ENCODE results near the gene ARL15. TPM values are rescaled to one million over a fixed set of nuclear protein-coding genes. Genes with fewer than 3 reads are reported as not detected.

The ARL15 gene
- total and polyA plus RNA-seq, 4 donors, result 5.0 to 24.8 (median 13.3) TPM

- Histone ChIP-seq H3K36me3 (ENCODE audit: control insufficient read depth in 4 of 4, insufficient read depth in 3 of 4, low read depth in 1 of 4, low read length in 3 of 4) (no peaks in the 10 kb centered on the region), H3K9me3 (ENCODE audit: control insufficient read depth in 4 of 4, low read length in 3 of 4) (no peaks in the 10 kb centered on the region), H3K27me3 (ENCODE audit: control insufficient read depth in 4 of 4, insufficient read depth in 4 of 4, low read length in 3 of 4) (no peaks in the 10 kb centered on the region), H3K9ac (ENCODE audit: low read depth in 1 of 2, low read length in 2 of 2) (no peak overlapping the region), H3K4me3 (ENCODE audit: low read depth in 1 of 3, low read length in 3 of 3) (no peak overlapping the region), H3K27ac (ENCODE audit: low read depth in 1 of 2, low read length in 2 of 2) (no peak overlapping the region), H3K4me1 (ENCODE audit: control insufficient read depth in 4 of 4, insufficient read depth in 4 of 4, low read length in 3 of 4) (no peaks in the 10 kb centered on the region)
- no peak for TF ChIP-seq RXRA (IDR thresholded peaks at IDR 0.05)
- no peak for TF ChIP-seq FOXA2 (IDR thresholded peaks at IDR 0.05)
- TF ChIP-seq ZBTB33 (IDR thresholded peaks at IDR 0.05), result no peak
- no peak for TF ChIP-seq GABPA (IDR thresholded peaks at IDR 0.05 in 1 of 2, conservative IDR thresholded peaks at IDR 0.05 in 1 of 2)
- TF ChIP-seq TAF1 (conservative IDR thresholded peaks at IDR 0.05), result no peak
- TF ChIP-seq HNF4G (IDR thresholded peaks at IDR 0.05), result no peak
- no peak for TF ChIP-seq HNF4A (conservative IDR thresholded peaks at IDR 0.05)
- no peak for TF ChIP-seq EGR1 (IDR thresholded peaks at IDR 0.05; ENCODE audit: low read depth in 2 of 2)
- TF ChIP-seq NR2F2 (IDR thresholded peaks at IDR 0.05), result no peak
- TF ChIP-seq REST (IDR thresholded peaks at IDR 0.05), result no peak
- TF ChIP-seq MAX (IDR thresholded peaks at IDR 0.05), result no peak
- no peak for TF ChIP-seq RAD21 (IDR thresholded peaks at IDR 0.05)
- no peak for TF ChIP-seq YY1 (IDR thresholded peaks at IDR 0.05)
- no peak for TF ChIP-seq FOXA1 (IDR thresholded peaks at IDR 0.05)
- TF ChIP-seq SP1 (IDR thresholded peaks at IDR 0.05), result no peak
- WGBS, result 97% methylated on average over 5 of the region's 5 CpGs
- no peak for DNase-seq (ENCODE audit: low spot score)
These were observed 324.6 kb downstream of the ARL15 start for GRCh38 chr5:53985796-53986195.

- DNase-seq (ENCODE audit: low spot score), result no peak
- no peak overlapping the region for H3K4me3 ChIP-seq (ENCODE audit: low read depth in 1 of 3, low read length in 3 of 3)
- H3K9ac ChIP-seq (ENCODE audit: low read depth in 1 of 2, low read length in 2 of 2), result no peak overlapping the region
- H3K9me3 ChIP-seq (ENCODE audit: control insufficient read depth in 4 of 4, low read length in 3 of 4), result no peaks in the 10 kb centered on the region
- WGBS, result 100% methylated on average over 1 of the region's 1 CpG
- H3K36me3 ChIP-seq (ENCODE audit: control insufficient read depth in 4 of 4, insufficient read depth in 3 of 4, low read depth in 1 of 4, low read length in 3 of 4), result no peaks in the 10 kb centered on the region
- H3K4me1 ChIP-seq (ENCODE audit: control insufficient read depth in 4 of 4, insufficient read depth in 4 of 4, low read length in 3 of 4), result no peaks in the 10 kb centered on the region
- TF ChIP-seq HNF4G (IDR thresholded peaks at IDR 0.05) (no peak), SP1 (IDR thresholded peaks at IDR 0.05) (no peak), ATF3 (IDR thresholded peaks at IDR 0.05) (no peak), ZBTB33 (IDR thresholded peaks at IDR 0.05) (no peak), EGR1 (IDR thresholded peaks at IDR 0.05; ENCODE audit: low read depth in 2 of 2) (no peak), YY1 (IDR thresholded peaks at IDR 0.05) (no peak), FOXA2 (IDR thresholded peaks at IDR 0.05) (no peak)
- no peaks in the 10 kb centered on the region for H3K27me3 ChIP-seq (ENCODE audit: control insufficient read depth in 4 of 4, insufficient read depth in 4 of 4, low read length in 3 of 4)
- no peak overlapping the region for H3K27ac ChIP-seq (ENCODE audit: low read depth in 1 of 2, low read length in 2 of 2)
These were observed 325.4 kb downstream of the ARL15 start for GRCh38 chr5:53984971-53985370.

Measured in liver (tissue), 9 donors.